NCI-H1048 (cell line): ENCODE measurements around the gene GNAT2.

Experiments
- DNase-seq: peaks from one replicate; lab custom pipeline; 2025; lab: John Stamatoyannopoulos, UW

GNAT2 gene

DNA sequence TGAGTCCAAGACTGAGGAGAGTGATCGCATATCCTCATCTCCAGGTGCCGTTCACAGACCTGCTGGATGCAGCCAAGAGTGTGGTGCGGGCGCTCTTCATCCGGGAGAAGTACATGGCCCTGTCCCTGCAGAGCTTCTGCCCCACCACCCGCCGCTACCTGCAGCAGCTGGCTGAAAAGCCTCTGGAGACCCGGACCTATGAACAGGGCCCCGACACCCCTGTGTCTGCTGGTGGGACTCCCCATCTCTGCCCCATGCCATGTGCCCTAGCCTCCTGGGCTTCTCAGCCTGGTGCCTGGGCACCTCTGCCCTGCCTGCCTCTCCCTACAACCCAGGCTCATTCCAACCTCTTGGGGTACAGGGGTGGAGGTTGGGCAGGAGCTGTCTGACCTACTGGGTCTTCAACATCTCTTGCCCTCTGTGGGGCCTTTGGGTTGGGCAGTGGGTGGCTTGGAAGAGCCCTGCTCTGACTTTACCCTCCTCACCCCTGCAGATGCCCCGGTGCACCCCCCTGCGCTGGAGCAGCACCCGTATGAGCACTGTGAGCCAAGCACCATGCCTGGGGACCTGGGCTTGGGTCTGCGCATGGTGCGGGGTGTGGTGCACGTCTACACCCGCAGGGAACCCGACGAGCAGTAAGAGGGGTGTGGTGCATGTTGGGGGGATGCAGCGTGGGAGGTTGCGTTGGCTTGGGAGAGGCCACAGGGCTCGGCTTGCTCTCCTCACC, 7.4 kb upstream of the GNAT2 start:
- no peak for DNase-seq

DNA sequence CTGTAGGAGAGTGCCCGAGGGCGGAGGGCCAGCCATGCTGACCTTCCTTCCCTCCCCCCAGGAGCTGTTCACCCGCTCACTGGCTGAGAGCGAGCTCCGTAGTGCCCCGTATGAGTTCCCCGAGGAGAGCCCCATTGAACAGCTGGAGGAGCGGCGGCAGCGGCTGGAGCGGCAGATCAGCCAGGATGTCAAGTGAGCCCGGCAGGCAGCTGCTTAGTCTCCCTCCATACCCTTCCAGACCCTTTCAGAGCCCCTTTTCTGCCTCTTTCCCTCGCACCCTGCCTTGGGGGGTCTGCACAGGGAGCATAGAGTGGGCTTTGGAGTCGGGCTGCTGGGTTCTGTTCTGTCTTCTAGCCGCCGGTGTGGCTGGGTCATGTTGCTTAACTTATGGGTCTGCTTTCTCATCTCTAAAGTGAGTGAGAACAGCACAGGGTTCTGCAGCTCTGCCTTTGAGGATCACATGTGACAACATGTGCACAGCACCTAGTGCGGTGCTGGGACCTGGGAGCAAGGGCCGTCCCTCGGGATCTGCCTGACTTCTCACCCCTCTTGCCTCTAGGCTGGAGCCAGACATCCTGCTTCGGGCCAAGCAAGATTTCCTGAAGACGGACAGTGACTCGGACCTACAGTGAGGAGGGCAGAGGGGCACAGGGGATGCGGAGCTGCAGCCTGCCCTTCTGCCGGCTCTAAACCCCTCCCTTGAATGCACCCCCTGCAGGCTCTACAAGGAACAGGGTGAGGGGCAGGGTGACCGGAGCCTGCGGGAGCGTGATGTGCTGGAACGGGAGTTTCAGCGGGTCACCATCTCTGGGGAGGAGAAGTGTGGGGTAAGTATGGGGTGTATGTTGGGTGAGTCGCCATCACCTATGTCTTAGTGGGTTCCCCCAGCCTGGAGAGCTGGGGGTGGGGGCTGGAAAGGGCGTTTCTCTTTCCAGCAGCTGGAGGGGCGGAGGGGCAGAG, 6.5 kb upstream of the GNAT2 start:
- no peak for DNase-seq

- DNase-seq = no peak
Measured at GRCh38 chr1:109625176-109625575, 5.8 kb upstream of the GNAT2 start.

DNA sequence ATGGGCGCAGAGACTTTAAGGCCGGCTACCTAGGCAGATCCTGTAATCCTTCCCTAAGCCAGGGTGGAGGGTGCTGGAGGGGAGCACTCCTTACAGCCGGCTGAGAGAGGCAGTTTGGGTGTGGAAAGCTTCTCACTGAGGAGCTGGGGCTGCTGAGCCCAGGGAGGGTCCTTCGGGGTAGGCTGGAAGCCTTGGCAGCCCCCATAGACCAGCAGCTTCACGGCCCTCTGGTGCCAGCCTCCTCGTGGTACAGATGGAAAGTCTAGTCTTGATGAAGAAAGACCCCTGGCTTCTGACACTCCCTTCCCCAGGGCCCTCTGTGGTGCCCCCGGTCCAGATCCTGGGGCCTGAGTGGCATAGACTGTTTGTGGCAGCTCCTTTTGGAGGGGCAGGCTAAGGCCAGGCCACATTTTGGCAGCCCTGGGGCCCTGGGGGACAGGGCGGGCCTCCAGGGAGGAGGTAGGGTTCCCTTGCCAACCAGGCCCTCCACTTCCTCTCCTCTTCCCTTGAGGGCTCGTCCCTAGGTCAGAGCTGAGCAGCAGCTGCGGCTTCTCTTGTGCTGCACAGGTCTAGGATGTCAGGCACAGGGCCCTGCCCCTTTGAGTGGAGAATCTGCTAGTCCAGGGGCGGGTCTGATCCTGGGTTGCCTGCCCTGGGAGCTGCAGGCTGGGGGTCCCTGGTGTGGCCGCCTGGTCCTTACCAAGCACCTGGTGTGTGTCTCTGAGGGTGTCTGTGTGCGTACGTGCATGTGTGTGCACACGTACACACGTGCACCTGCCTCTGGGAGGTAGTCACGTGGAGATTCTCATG, 5.0 kb upstream of the GNAT2 start:
- no peak for DNase-seq

DNA sequence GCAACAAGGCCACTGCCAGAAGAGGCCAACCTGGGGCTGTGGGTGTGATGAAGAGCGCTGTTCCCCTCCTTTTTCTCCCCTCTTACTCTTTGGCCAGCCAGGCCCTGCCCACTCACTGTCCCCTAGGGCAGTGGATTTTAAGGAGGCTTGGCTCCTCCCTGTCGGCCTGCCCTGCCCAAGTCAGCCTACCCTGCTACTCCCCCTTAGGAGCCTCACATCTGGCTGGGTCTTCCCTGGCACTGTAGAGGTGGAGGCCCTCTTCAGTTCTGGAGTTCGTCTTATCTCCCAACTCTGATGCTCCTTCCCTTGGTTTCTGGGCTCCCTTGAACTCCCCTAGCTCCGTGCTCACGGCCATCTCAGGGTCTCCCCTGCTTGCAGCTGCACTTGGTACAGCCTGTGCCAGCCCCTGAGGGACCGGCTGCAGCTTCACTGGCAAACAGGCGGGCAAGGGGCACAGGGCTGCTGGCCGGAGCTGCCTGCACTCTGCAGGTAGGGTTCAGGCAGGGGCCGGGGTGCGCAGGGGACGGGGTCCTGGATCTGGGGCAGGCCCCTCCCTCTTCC, 4.3 kb upstream of the GNAT2 start:
- DNase-seq = no peak

DNA sequence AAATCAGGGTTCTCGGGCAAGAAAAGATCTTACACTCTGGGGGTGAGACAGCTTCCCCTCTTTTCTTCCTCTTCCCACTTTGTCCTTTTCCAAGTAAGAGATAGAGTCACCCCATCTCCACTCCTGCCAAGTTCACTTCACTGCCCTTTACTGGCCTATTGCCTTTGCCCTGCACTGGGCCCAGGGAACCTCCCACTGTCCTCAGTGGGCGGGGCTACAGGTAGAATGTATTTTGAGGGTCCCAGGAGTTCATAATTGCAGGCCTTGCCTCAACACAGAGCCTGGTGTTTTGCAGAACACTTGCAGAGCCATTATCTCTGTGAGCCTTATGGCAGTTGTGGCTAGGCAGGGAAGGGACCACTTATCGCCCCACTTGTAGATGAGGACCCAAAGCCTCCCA, 3.5 kb upstream of the GNAT2 start:
- no peak for DNase-seq

GRCh38 chr1:109622137-109622892, 2.9 kb upstream of the GNAT2 start:
- no peak for DNase-seq

GRCh38 chr1:109621379-109622136, 2.1 kb upstream of the GNAT2 start:
- no peak for DNase-seq

- DNase-seq = peak; percentile 61
Measured at GRCh38 chr1:109620841-109621286, 1.4 kb upstream of the GNAT2 start.

DNA sequence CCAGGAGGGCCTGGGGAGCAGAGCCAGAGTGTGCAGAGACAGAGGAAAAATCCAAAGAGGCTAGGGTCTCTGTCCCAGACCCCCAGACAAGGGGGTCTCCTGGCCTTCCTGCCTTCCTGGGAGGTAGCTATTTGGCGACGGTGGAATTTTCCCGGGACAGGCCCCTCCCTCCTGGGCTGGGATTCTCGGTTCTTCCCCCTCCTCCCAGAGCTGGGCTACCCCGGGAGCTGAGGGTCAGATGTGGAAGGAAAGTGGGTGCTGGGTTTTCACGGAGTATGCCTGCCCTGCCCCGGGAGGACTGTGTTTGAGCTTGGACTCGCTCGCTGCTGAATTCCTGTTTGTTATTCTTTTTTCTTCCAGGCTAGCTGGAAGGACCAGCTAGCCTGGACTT, 980 bp upstream of the GNAT2 start:
- DNase-seq = no peak

DNA sequence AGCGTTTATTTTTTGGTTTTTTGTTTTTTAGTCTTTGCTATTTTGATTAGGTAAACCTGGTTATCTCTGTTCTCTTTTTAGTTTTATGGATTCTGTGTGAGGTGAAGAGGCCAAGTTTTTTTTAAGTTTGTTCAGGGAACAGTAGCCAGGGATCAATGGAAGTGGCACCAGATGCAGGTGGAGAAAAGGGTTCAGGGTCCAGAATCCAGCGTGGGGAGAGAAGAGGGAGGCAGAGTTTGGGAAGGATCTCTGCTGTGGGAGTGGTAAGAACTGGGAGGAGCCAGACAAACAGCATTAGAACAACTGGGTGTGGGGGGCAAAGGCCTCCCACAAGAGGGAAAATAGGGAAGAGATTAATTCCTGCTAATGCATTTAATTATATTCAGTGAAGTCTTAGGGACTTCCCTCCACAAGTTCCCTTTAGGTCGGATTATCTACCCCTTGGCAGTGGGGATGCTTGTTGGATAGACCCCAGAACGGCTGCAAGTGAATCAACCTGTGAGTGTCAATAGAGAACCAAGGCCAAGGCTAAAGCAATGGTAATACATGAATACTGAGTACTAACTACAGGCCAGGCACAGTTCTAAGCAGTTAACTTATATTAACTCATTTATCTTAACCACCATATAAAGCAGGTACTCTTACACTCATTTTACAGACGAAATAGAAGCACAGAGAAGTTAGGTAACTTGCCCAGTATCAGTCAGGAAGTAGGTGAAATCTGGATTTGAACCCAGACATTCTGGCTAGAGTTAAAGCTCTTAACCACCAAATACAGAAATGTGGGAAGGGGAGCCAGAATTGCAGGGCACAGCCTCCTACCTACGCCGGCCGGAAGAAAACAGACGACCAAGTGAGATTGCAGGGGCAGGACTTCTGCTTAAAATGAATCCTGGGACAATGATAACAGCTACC, 498 bp downstream of the GNAT2 start:
- no peak for DNase-seq

- DNase-seq = no peak
Measured at GRCh38 chr1:109617291-109617801, 2.1 kb downstream of the GNAT2 start.

DNA sequence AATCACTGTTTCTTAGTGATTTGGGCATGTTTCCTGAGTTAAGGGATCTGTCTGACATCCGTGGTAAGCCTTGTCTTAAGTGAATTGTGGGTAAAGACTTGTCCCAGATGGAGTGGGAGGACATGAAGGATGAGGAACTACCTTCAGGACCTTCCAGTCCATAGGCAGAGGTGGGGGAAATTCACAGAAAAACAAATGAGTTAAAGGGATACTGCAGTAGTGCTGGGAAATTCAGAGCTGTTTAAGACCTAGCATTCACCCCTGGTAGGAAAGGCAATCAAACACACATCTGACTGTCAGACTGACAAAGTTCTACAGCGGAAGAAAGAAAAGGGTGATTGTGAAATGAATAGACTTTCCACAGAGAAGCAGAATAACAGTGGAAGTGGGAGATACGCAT, 3.0 kb downstream of the GNAT2 start:
- no peak for DNase-seq

GRCh38 chr1:109615879-109616278, 3.5 kb downstream of the GNAT2 start:
- no peak for DNase-seq

- no peak for DNase-seq
Measured at GRCh38 chr1:109613361-109614147, 5.9 kb downstream of the GNAT2 start.

GRCh38 chr1:109611308-109611990, 8.0 kb downstream of the GNAT2 start:
- DNase-seq = no peak

- no peak for DNase-seq
Measured at GRCh38 chr1:109610609-109611307, 8.7 kb downstream of the GNAT2 start.
